ENCODE results near the gene C14orf132.
"Not testable (repeated sequence)": the region's sequence is repeated elsewhere in the genome, so short reads cannot be mapped to it uniquely, and the experiment has no call there.

Gene C14orf132

GRCh38 chr14:96069421-96069820 lies 30.3 kb downstream of the C14orf132 start:
- H4K20me1 ChIP-seq (ENCODE audit: insufficient read depth), result no peaks in the 10 kb centered on the region
- no peaks in the 10 kb centered on the region for H3K27me3 ChIP-seq (ENCODE audit: insufficient read depth, low read depth)
- TF ChIP-seq CTCF (conservative IDR thresholded peaks at IDR 0.05; ENCODE audit: low read depth, low read length), result no peak
- no peak overlapping the region for H3K4me2 ChIP-seq
- no peak overlapping the region for H2AFZ ChIP-seq (ENCODE audit: low read depth)
- H3K27ac ChIP-seq, result no peak overlapping the region
- no peak overlapping the region for H3K4me3 ChIP-seq (IDR thresholded peaks at IDR 0.05; ENCODE audit: insufficient read depth, low read depth, low read length)
- H3K79me2 ChIP-seq (ENCODE audit: insufficient read depth, low read depth), result no peaks in the 10 kb centered on the region
- no peaks in the 10 kb centered on the region for H3K36me3 ChIP-seq (ENCODE audit: insufficient read depth)
- peaks cover 22% of the 10 kb centered on the region for H3K4me1 ChIP-seq (ENCODE audit: low read depth, poor library complexity, severe bottlenecking)
- no peak overlapping the region for H3K9ac ChIP-seq

GRCh38 chr14:96071561-96071960 lies 32.4 kb downstream of the C14orf132 start:
- no peaks in the 10 kb centered on the region for H3K27me3 ChIP-seq (ENCODE audit: insufficient read depth, low read depth)
- no peak for TF ChIP-seq CTCF (conservative IDR thresholded peaks at IDR 0.05; ENCODE audit: low read depth, low read length)
- H3K79me2 ChIP-seq (ENCODE audit: insufficient read depth, low read depth), result no peaks in the 10 kb centered on the region
- H3K4me1 ChIP-seq (ENCODE audit: low read depth, poor library complexity, severe bottlenecking), result peaks cover 7% of the 10 kb centered on the region
- H3K9ac ChIP-seq, result no peak overlapping the region
- no peak overlapping the region for H3K4me2 ChIP-seq
- no peak overlapping the region for H3K4me3 ChIP-seq (IDR thresholded peaks at IDR 0.05; ENCODE audit: insufficient read depth, low read depth, low read length)
- no peaks in the 10 kb centered on the region for H4K20me1 ChIP-seq (ENCODE audit: insufficient read depth)
- H3K36me3 ChIP-seq (ENCODE audit: insufficient read depth), result no peaks in the 10 kb centered on the region
- H3K27ac ChIP-seq, result no peak overlapping the region
- H2AFZ ChIP-seq (ENCODE audit: low read depth), result no peak overlapping the region

GRCh38 chr14:96072076-96072475 lies 32.9 kb downstream of the C14orf132 start:
- Histone ChIP-seq H3K27ac (no peak overlapping the region), H3K4me1 (ENCODE audit: low read depth, poor library complexity, severe bottlenecking) (peaks cover 3% of the 10 kb centered on the region), H3K9ac (no peak overlapping the region), H2AFZ (ENCODE audit: low read depth) (no peak overlapping the region), H3K4me3 (IDR thresholded peaks at IDR 0.05; ENCODE audit: insufficient read depth, low read depth, low read length) (no peak overlapping the region), H3K79me2 (ENCODE audit: insufficient read depth, low read depth) (no peaks in the 10 kb centered on the region), H3K36me3 (ENCODE audit: insufficient read depth) (no peaks in the 10 kb centered on the region), H4K20me1 (ENCODE audit: insufficient read depth) (no peaks in the 10 kb centered on the region), H3K4me2 (no peak overlapping the region), H3K27me3 (ENCODE audit: insufficient read depth, low read depth) (no peaks in the 10 kb centered on the region)
- TF ChIP-seq CTCF (conservative IDR thresholded peaks at IDR 0.05; ENCODE audit: low read depth, low read length), result no peak

GRCh38 chr14:96072746-96073145 lies 33.6 kb downstream of the C14orf132 start:
- no peaks in the 10 kb centered on the region for H4K20me1 ChIP-seq (ENCODE audit: insufficient read depth)
- H3K36me3 ChIP-seq (ENCODE audit: insufficient read depth), result no peaks in the 10 kb centered on the region
- H3K27me3 ChIP-seq (ENCODE audit: insufficient read depth, low read depth), result no peaks in the 10 kb centered on the region
- no peak overlapping the region for H2AFZ ChIP-seq (ENCODE audit: low read depth)
- no peak overlapping the region for H3K9ac ChIP-seq
- TF ChIP-seq CTCF (conservative IDR thresholded peaks at IDR 0.05; ENCODE audit: low read depth, low read length), result no peak
- peaks cover 8% of the 10 kb centered on the region for H3K4me1 ChIP-seq (ENCODE audit: low read depth, poor library complexity, severe bottlenecking)
- H3K4me2 ChIP-seq, result no peak overlapping the region
- H3K4me3 ChIP-seq (IDR thresholded peaks at IDR 0.05; ENCODE audit: insufficient read depth, low read depth, low read length), result no peak overlapping the region
- no peaks in the 10 kb centered on the region for H3K79me2 ChIP-seq (ENCODE audit: insufficient read depth, low read depth)
- H3K27ac ChIP-seq, result no peak overlapping the region

GRCh38 chr14:96073260-96074039 lies 34.3 kb downstream of the C14orf132 start:
- not testable (repeated sequence) for H3K27me3 ChIP-seq (ENCODE audit: insufficient read depth, low read depth); H3K4me3 ChIP-seq (IDR thresholded peaks at IDR 0.05; ENCODE audit: insufficient read depth, low read depth, low read length); H3K9ac ChIP-seq

More at GRCh38 chr14:96073260-96074039, 34.3 kb downstream of the C14orf132 start:
- not testable (repeated sequence) for H4K20me1 ChIP-seq (ENCODE audit: insufficient read depth); H3K36me3 ChIP-seq (ENCODE audit: insufficient read depth); H3K79me2 ChIP-seq (ENCODE audit: insufficient read depth, low read depth); H2AFZ ChIP-seq (ENCODE audit: low read depth); H3K27ac ChIP-seq; H3K4me2 ChIP-seq
- H3K4me1 ChIP-seq (ENCODE audit: low read depth, poor library complexity, severe bottlenecking), result peaks cover 15% of the 10 kb centered on the region

Measured in KMS-11 (cell line).